Activated CD8-positive, alpha-beta T cell treated with anti-CD3 and anti-CD28 coated beads for 36 hours (primary cell): Measurements from ENCODE around the gene LRTM2. TPM values are rescaled to one million over a fixed set of nuclear protein-coding genes. Genes with fewer than 3 reads are reported as not detected.

Experiments
- ATAC-seq: fragments of 200-7000 bp; cut with Tn5 transposase; one replicate; pipeline ENCODE4 v1.10.0; 2021; ENCODE audit warnings: mild to moderate bottlenecking, moderate library complexity
- CTCF ChIA-PET: fragments of 350-600 bp; sonication (Branson Sonifier 250); formaldehyde crosslinking; loops from one replicate; lab custom pipeline; 2021; ENCODE audit warnings: antibody characterized with exemption; lab: Charles Lee
- POLR2A ChIA-PET: fragments of 350-600 bp; sonication (Branson Sonifier 250); formaldehyde crosslinking; loops from one replicate; lab custom pipeline; 2021; ENCODE audit warnings: antibody characterized with exemption; lab: Charles Lee
- DNase-seq: peaks from one replicate; pipeline ENCODE4 v3.0.0-alpha.2; 2020
- H3K27ac Mint-ChIP-seq: one replicate; pipeline ENCODE4 v1.8.0; 2021; ENCODE audit warnings: mild to moderate bottlenecking, mixed read lengths
- H3K27me3 Mint-ChIP-seq: one replicate; pipeline ENCODE4 v1.8.0; 2021; ENCODE audit warnings: mixed read lengths
- H3K36me3 Mint-ChIP-seq: one replicate; pipeline ENCODE4 v1.8.0; 2021; ENCODE audit warnings: low read depth, mixed read lengths
- H3K4me1 Mint-ChIP-seq: one replicate; pipeline ENCODE4 v1.8.0; 2021; ENCODE audit warnings: low read depth, mixed read lengths
- H3K4me3 Mint-ChIP-seq: one replicate; pipeline ENCODE4 v1.8.0; 2021; ENCODE audit warnings: mild to moderate bottlenecking, moderate library complexity, mixed read lengths
- H3K9me3 Mint-ChIP-seq: one replicate; pipeline ENCODE4 v1.8.0; 2021; ENCODE audit warnings: mixed read lengths
- CTCF ChIP-seq: fragments of 200-600 bp; IDR thresholded peaks from one replicate; pipeline ENCODE4 v1.8.0; 2022; ENCODE audit warnings: antibody characterized with exemption, mild to moderate bottlenecking
- intact Hi-C: fragments of 100-400 bp; cut with micrococcal nuclease; formaldehyde crosslinking; loops from one replicate; pipeline ENCODE4 v1.10.0; 2022
- total RNA-seq, 2 experiments: library from RNA; stranded (reverse); gene quantifications; one replicate each; pipeline ENCODE4 v1.2.3, GENCODE V29; 2021

The LRTM2 gene
- total RNA-seq, 2 experiments from 2014 or later = not detected

GRCh38 chr12:1804545-1805332 is 15.6 kb upstream of the LRTM2 start:
- peaks cover 9% of the 10 kb centered on the region for H3K4me1 Mint-ChIP-seq
- H3K27me3 Mint-ChIP-seq = no peaks in the 10 kb centered on the region
- no peak for TF ChIP-seq CTCF
- no peaks in the 10 kb centered on the region for H3K36me3 Mint-ChIP-seq
- no peaks in the 10 kb centered on the region for H3K9me3 Mint-ChIP-seq
- DNase-seq (peak; percentile 93), ATAC-seq (peak; percentile 97)
- intact Hi-C loops = no loop called here
- no peak overlapping the region for H3K4me3 Mint-ChIP-seq
- POLR2A ChIA-PET = no interaction called here
- peak overlapping the region; percentile 78 for H3K27ac Mint-ChIP-seq
- CTCF ChIA-PET = interaction anchor here (0.6 to 3.9 kb wide), 4 partner anchors 9 to 203 kb away, joined by 3 to 25 read pairs (median 4); no protein-coding TSS in a partner anchor

GRCh38 chr12:1805441-1806081 is 14.8 kb upstream of the LRTM2 start:
- Mint-ChIP-seq H3K4me1 (peaks cover 11% of the 10 kb centered on the region), H3K9me3 (no peaks in the 10 kb centered on the region), H3K4me3 (no peak overlapping the region), H3K27me3 (no peaks in the 10 kb centered on the region), H3K36me3 (no peaks in the 10 kb centered on the region), H3K27ac (no peak overlapping the region)
- intact Hi-C loops = no loop called here
- DNase-seq (no peak), ATAC-seq (no peak)
- ChIA-PET POLR2A (no interaction called here), CTCF (interaction anchor here (1.3 kb wide), 1 partner anchor 10 kb away, joined by 3 read pairs; no protein-coding TSS in a partner anchor)
- TF ChIP-seq CTCF = no peak

GRCh38 chr12:1806301-1807086 is 13.9 kb upstream of the LRTM2 start:
- no peak for TF ChIP-seq CTCF
- ATAC-seq (no peak), DNase-seq (no peak)
- Mint-ChIP-seq H3K4me3 (no peak overlapping the region), H3K27ac (no peak overlapping the region), H3K9me3 (no peaks in the 10 kb centered on the region), H3K27me3 (no peaks in the 10 kb centered on the region), H3K36me3 (no peaks in the 10 kb centered on the region), H3K4me1 (peaks cover 11% of the 10 kb centered on the region)
- POLR2A ChIA-PET = no interaction called here
- CTCF ChIA-PET = no interaction called here
- intact Hi-C loops = no loop called here

GRCh38 chr12:1807087-1807860 is 13.1 kb upstream of the LRTM2 start:
- Mint-ChIP-seq H3K36me3 (no peaks in the 10 kb centered on the region), H3K4me3 (no peak overlapping the region), H3K4me1 (peaks cover 11% of the 10 kb centered on the region), H3K27me3 (no peaks in the 10 kb centered on the region), H3K27ac (no peak overlapping the region), H3K9me3 (no peaks in the 10 kb centered on the region)
- intact Hi-C loops = no loop called here
- ATAC-seq (no peak), DNase-seq (no peak)
- POLR2A ChIA-PET = no interaction called here
- TF ChIP-seq CTCF = no peak
- CTCF ChIA-PET = interaction anchor here (1.4 kb wide), 1 partner anchor 172 kb away, joined by 4 read pairs; no protein-coding TSS in a partner anchor
